ENCODE data around the gene ICE1.
"Not testable (repeated sequence)": the region's sequence is repeated elsewhere in the genome, so short reads cannot be mapped to it uniquely, and the experiment has no call there.

ICE1 gene

DNA sequence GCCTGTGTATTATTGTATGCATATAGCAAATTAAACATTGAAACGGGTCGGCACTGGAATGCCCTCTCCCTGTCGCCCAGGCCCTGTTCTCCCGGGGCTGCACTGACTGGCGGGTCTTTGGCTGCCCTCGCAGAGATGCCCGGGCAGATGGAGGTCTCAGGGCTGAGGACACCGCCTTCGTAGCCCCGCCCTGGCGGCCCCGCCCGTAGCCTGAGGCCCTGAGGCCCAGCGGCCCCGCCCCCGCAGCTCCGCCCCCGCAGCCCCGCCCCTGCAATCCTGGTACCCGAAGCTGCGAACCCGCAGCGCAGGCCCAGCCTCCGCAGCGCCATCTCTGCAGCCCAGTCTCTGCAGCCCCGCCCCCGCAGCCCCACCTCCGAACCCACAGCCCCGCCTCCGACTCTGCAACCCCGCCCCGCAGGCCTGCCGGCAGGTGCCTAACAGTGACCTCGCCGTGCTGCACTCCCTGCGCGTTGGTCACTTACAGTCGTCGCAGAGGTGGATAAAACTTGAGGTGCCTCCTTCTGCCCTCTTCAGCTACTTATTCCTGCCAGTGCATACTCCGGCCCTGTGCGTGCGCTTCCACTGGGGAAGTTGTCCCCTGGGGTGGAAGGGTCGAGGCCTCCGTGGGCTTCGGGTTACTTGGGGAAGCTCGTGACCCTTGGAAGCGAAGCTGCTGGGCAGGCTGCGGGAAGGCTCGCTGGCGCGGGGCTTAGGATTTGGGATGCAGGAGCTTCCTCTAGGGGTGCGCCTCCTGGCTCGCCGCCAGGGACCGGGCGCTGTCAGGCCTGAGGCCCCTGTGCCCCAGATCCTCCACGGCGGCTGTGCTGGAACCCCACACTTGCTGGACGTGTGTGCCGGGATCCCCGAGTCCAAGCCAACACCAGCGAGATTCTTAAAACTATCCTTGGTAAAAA, 72.3 kb downstream of the ICE1 start:
- peak; percentile 85 for DNase-seq

- DNase-seq = peak; percentile 70
Observed at GRCh38 chr5:5497152-5497788, 74.8 kb downstream of the ICE1 start.

DNA sequence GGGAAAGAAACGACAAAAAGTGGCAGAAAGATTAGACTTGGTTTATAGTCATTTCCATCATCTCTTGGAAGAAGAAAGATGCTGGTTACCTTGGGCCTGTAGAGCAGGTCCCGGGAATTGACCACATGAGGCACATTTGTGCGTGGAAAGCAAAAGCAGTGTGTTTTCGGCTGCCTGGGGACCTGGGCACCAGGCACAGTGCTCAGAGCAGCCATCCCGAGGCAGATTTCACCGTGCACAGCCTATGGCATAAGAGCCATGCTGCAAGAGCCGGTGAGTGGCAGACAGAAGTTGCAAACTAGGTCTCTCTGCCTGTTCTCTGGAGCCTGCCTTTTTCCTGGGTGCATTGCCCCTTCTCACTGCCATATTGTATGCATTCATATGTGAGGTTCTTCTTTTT, 77.0 kb downstream of the ICE1 start:
- DNase-seq = no peak

- DNase-seq = no peak
Observed at GRCh38 chr5:5504325-5504724, 81.8 kb downstream of the ICE1 start.

DNA sequence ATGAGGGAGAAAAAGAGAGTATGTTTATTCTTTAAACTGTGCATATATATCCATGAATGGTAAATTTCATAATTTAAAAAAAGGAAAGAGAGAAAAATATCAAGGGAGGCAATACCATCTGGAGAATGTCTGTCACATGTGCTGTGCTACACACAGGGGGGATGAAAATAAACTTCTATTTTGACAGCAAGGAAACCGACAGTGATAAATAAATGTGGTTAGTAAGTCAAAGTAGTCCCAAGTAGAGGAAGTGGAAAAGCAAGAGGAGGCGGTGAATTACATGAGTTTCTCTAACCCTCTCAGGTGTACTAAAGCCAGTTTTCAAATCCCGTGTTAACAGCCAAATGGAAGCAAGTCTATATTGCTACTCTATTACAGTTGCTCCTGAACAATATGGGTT, 83.3 kb downstream of the ICE1 start:
- DNase-seq = no peak

DNA sequence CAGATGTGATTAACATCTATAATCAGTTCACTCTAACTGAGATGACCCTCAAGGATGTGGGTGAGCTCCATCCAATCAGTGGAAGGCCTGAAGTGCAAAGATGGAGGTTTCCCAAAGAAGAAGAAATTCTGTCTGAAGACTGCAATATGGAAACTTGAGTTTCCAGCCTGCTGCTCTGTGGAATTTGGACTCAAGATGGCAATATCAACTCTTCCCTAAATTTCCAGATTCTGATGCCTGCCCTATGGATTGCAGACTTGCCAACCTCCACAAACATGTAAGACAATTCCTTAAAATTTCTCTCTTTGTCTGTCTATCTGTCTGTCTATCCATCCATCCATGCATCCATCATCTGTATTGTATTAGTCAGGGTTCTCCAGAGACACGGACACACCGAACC, 85.9 kb downstream of the ICE1 start:
- no peak for DNase-seq

- DNase-seq = no peak
Observed at GRCh38 chr5:5511904-5512416, 89.5 kb downstream of the ICE1 start.

GRCh38 chr5:5512543-5512942, 90.1 kb downstream of the ICE1 start:
- no peak for DNase-seq

DNA sequence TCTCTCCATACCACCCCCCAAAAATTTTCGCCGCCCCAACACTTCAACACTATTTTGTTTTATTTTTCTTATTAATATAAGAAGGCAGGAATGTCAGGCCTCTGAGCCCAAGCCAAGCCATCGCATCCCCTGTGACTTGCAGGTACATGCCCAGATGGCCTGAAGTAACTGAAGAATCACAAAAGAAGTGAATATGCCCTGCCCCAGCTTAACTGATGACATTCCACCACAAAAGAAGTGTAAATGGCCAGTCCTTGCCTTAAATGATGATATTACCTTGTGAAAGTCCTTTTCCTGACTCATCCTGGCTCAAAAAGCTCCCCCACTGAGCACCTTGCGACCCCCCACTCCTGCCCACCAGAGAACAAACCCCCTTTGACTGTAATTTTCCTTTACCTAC, 98.1 kb downstream of the ICE1 start:
- not testable (repeated sequence) for DNase-seq

- no peak for DNase-seq
Observed at GRCh38 chr5:5521029-5521428, 98.6 kb downstream of the ICE1 start.

DNA sequence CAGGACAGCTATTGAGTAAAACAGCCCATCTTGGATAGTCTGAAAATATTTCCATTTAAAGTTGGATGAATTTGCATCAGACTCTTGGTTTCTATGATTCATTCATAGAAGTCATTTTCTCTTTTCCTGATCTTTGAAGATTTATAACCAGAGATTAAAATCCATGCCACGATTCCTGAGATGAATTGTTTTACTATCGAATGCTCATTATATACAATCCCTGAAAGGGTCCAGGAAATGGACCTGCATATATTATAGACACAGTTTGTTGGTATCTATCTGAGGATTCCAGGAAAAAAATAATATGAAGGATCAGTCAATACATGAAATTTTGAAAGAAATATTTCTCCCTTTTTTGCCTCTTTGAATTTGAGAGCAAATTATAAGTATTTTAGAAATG, 99.0 kb downstream of the ICE1 start:
- no peak for DNase-seq

DNA sequence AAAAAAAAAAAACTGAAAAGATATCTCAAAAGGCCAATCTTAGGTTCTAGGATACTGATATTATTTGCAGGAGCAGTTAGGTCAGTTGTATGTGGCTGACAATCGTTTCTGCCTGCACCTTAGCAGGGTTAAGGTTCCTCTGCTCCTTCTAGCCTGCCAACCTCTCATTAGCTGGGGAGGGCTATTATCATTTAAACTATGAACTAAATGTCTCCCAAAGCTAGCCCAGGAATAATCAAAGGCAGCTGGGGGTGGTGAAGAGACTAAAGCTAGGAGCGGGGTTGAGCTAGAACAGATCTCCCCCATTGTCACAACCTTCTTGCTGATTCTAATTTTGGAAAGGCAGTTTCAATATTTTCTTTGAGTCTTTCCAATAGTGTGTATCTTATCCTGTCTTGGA, 99.9 kb downstream of the ICE1 start:
- no peak for DNase-seq

GRCh38 chr5:5523066-5523505, 100.6 kb downstream of the ICE1 start:
- peak; percentile 6 for DNase-seq

- DNase-seq = no peak
Observed at GRCh38 chr5:5524327-5524726, 101.8 kb downstream of the ICE1 start.

DNA sequence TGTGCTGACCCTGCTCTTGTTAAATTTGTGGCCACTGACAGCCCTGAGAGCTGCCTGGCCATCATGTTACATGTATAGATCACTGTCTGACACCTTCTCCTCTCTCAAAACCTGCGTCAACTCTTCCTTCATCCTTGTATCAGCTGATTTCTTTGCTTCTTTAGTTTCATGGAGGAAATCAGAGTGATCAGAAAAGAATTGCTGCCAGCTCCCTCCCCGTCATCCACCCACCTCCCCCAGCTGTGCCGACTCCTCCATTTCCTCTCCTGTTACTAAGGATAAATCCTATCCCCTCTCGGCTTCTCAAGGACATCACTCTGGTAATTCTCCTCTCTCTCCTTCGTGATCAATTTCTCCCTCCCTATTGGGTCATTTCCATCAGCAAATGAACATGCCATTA, 108.9 kb downstream of the ICE1 start:
- no peak for DNase-seq

- no peak for DNase-seq
Observed at GRCh38 chr5:5532306-5533076, 110.0 kb downstream of the ICE1 start.

DNA sequence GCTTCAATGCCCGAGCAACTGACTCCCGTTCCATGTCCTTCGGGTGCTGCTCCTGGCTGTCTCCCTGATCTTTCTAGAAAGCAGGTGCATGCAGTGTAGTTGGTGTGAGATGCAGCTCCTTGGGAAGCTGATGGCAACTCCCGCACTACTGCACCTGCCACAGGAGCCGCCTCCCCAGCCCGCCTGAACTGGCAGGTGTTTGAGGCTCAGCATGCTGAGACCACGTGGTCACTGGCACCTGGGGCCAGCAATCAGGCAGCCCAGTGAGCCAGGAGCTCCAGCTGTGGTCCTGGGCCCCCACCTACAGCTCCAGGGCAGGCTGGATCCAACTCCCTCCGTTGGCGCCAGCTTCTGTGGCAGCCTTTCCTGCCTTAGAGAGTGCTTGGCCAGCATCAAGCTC, 111.5 kb downstream of the ICE1 start:
- DNase-seq = peak; percentile 82

GRCh38 chr5:5534333-5534732, 111.9 kb downstream of the ICE1 start:
- no peak for DNase-seq

DNA sequence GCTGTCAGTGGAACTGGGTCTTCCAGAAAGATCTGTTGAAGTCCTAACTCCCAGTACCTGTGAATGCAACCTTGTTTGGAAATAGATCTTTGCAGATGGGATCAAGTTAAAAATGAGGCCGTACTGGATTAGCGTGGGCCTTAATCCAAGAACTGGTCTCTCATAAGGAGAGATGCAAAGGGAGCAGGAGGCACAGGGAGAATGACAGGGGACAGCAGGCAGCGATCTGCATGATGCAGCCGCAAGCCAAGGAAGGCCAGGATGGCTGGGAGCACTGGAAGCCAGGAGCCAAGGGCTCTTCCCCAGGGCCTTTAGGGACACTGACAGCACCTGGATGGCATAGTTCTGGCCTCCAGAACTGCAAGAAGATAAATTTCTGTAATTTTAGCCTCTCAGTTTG, 114.4 kb downstream of the ICE1 start:
- no peak for DNase-seq

DNA sequence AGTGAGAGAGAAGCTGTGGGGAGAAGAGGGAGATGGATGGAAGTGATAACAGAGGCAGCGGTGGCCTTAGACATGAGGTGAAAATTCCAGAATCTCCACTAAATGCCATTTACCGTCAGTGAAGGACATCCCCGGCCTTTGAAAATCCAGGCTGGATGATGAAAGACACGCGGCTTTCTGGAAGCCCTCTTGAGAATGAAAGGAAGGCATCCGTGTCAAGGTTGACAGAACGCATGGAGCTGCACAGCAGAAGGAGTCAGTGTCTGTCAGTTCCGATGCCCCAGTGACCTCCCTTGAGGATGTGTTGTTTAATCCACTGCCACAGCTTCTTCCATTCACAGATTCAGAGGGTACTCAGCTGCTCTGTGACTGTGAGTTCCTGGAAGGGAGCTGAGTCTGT, 114.9 kb downstream of the ICE1 start:
- no peak for DNase-seq

DNA sequence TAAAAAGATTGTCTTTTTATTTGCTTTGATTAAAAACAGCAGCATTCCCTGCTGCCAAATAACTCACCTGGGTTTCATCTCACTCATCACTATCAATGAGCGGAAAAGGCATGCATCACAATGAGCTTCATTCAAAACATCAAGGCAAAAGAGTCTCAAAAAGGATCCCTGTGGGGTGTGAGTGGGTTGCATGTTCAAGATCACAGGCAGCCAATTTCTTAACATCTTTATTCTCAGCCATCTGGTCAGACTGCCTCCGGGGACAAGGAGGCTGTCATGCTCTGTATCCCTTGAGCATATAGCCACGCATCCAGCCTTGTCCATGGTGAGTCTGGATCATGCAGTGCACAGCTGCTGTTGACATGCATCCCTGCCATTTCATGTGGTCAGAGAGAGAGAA, 117.1 kb downstream of the ICE1 start:
- peak; percentile 69 for DNase-seq

Data from NCI-H69 (cell line).